ENCODE measurements around the gene FUT8.

FUT8 gene

GRCh38 chr14:65604936-65605335 is 192.4 kb downstream of the FUT8 start:
- peak; percentile 19 for DNase-seq (ENCODE audit: low read depth)
- H3K4me3 ChIP-seq (ENCODE audit: low read length), result no peak overlapping the region
- TF ChIP-seq, protein P1, sequence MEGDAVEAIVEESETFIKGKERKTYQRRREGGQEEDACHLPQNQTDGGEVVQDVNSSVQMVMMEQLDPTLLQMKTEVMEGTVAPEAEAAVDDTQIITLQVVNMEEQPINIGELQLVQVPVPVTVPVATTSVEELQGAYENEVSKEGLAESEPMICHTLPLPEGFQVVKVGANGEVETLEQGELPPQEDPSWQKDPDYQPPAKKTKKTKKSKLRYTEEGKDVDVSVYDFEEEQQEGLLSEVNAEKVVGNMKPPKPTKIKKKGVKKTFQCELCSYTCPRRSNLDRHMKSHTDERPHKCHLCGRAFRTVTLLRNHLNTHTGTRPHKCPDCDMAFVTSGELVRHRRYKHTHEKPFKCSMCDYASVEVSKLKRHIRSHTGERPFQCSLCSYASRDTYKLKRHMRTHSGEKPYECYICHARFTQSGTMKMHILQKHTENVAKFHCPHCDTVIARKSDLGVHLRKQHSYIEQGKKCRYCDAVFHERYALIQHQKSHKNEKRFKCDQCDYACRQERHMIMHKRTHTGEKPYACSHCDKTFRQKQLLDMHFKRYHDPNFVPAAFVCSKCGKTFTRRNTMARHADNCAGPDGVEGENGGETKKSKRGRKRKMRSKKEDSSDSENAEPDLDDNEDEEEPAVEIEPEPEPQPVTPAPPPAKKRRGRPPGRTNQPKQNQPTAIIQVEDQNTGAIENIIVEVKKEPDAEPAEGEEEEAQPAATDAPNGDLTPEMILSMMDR (IDR thresholded peaks at IDR 0.05; ENCODE audit: insufficient read depth, low read depth, low read length, missing control alignments), result no peak

DNA sequence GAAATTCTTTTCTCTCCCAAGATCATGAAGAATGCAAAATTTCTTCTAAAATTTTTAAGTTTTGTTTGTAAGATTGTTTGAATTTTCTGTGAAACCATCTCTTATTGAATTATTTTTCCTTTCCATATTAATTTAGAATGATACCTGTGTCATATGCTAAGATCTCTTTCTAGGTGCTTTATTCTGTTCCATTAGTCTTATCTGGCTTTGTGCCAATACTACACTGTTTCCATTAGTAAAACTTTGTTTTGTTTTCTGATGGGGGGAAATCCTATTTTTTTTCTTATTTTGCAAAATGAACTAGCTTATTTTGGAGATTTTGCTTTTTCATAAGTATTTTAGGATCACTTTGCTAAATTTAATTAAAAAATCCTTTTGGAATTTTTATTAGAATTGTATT is 193.9 kb downstream of the FUT8 start:
- no peak for DNase-seq (ENCODE audit: low read depth)

GRCh38 chr14:65613131-65613650 is 200.7 kb downstream of the FUT8 start:
- DNase-seq (ENCODE audit: low read depth), result no peak
- TF ChIP-seq, protein P1 (IDR thresholded peaks at IDR 0.05; ENCODE audit: insufficient read depth, low read depth, low read length, missing control alignments), result no peak
- no peak overlapping the region for H3K4me3 ChIP-seq (ENCODE audit: low read length)

More for the DNA sequence above, 193.9 kb downstream of the FUT8 start:
- no peak overlapping the region for H3K4me3 ChIP-seq (ENCODE audit: low read length)
- TF ChIP-seq, protein P1 (IDR thresholded peaks at IDR 0.05; ENCODE audit: insufficient read depth, low read depth, low read length, missing control alignments), result no peak

DNA sequence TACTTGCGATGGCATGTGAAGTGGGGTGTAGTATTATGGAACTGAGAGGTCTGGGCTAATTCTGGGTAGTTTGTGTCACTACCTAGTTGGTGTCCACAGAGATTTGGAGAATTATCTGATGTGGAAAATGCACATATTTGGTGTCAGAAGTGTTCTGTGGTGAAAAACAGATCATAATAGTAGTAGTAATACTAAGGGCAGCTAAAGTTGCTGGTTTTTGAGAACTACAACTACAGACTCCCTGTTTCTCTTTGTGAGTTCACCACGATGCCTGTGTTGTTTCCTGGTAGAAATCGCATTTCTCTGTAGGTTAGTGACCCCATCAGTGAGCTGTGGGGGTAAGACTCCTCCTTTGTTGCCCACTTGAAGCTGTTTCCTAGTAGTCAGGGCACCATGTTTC is 206.5 kb downstream of the FUT8 start:
- no peak overlapping the region for H3K4me3 ChIP-seq (ENCODE audit: low read length)
- TF ChIP-seq, protein P1 (IDR thresholded peaks at IDR 0.05; ENCODE audit: insufficient read depth, low read depth, low read length, missing control alignments), result no peak

GRCh38 chr14:65620195-65620594 is 207.7 kb downstream of the FUT8 start:
- DNase-seq (ENCODE audit: low read depth), result no peak
- TF ChIP-seq, protein P1 (IDR thresholded peaks at IDR 0.05; ENCODE audit: insufficient read depth, low read depth, low read length, missing control alignments), result no peak
- no peak overlapping the region for H3K4me3 ChIP-seq (ENCODE audit: low read length)

More for the DNA sequence above, 206.5 kb downstream of the FUT8 start:
- no peak for DNase-seq (ENCODE audit: low read depth)

DNA sequence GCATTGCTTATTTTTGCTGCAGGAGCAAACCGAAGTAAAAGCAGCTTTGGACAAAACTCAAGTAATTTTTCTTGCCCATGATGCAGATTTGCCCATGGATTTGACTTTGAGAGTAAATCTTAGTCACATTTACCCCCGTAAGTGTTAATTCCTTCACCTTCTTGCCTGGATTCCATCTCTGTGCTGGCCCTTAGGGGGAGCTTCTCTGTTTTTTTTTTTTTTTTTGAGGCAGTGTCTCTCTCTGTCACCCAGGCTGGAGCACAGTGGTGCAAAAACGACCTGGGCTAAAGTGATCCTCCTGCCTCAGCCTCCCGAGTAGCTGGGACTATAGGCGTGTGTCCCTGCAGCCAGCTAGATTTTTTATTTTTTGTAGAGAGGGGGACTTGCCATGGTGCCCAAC is 210.2 kb downstream of the FUT8 start:
- H3K4me3 ChIP-seq (ENCODE audit: low read length), result no peak overlapping the region
- no peak for DNase-seq (ENCODE audit: low read depth)
- TF ChIP-seq, protein P1 (IDR thresholded peaks at IDR 0.05; ENCODE audit: insufficient read depth, low read depth, low read length, missing control alignments), result no peak

DNA sequence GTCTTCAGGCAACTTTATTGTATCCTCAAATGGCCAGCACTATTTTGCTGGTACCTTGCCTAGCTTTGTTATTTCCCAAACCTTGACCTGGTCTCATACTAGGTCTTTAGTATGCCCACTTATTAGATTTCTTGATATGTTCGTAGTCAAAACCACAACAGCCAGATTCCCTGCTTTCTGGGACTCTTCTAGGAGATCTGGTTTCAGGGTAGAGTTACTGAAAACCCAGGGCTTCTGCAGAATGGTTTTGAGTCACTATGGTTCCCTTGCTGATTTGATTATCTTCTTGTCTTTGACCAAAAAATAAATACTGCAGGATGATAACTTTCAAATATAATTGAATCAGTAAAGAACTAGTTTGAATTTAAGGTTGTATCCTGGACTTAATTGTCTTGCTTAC is 211.2 kb downstream of the FUT8 start:
- TF ChIP-seq, protein P1 (IDR thresholded peaks at IDR 0.05; ENCODE audit: insufficient read depth, low read depth, low read length, missing control alignments), result no peak

More for the DNA sequence above, 211.2 kb downstream of the FUT8 start:
- H3K4me3 ChIP-seq (ENCODE audit: low read length), result no peak overlapping the region
- DNase-seq (ENCODE audit: low read depth), result no peak

Measured in epithelial cell of esophagus (primary cell).